Brain microvascular endothelial cell (primary cell): ENCODE results near the gene HS6ST3.

Source experiments
- DNase-seq: peaks from one replicate; pipeline ENCODE4 v3.0.0-alpha.2; 2020
- H3K27ac ChIP-seq: fragments of 250-450 bp; sonication (Bioruptor Pico); 2 replicates; pipeline ENCODE4 v1.5.1; 2020; ENCODE audit warnings: mild to moderate bottlenecking, moderate library complexity
- H3K27me3 ChIP-seq: fragments of 250-450 bp; sonication (Bioruptor Pico); replicated peaks from 2 replicates; pipeline ENCODE4 v1.5.1; 2020; ENCODE audit warnings: mild to moderate bottlenecking
- H3K36me3 ChIP-seq: fragments of 250-450 bp; sonication (Bioruptor Pico); replicated peaks from 2 replicates; pipeline ENCODE4 v1.5.1; 2020; ENCODE audit warnings: mild to moderate bottlenecking
- H3K4me3 ChIP-seq: 2 replicates; pipeline ENCODE4 v1.5.1; 2011; ENCODE audit warnings: low read depth, mild to moderate bottlenecking, control low read depth, low read length, moderate library complexity
- in situ Hi-C: cut with HindIII; loops from 2 replicates; pipeline ENCODE4 v1.10.0; 2017; ENCODE audit warnings: low sequenced_read_pairs, low pct_ligation_motif_present
- TF ChIP-seq, protein P1 (sequence below): IDR thresholded peaks from 2 replicates; pipeline ENCODE4 v1.5.1; 2011; ENCODE audit warnings: low read depth, mild to moderate bottlenecking, moderate library complexity, low read length, control low read depth, inconsistent platforms; ENCODE audit errors: missing control alignments

Gene HS6ST3

DNA sequence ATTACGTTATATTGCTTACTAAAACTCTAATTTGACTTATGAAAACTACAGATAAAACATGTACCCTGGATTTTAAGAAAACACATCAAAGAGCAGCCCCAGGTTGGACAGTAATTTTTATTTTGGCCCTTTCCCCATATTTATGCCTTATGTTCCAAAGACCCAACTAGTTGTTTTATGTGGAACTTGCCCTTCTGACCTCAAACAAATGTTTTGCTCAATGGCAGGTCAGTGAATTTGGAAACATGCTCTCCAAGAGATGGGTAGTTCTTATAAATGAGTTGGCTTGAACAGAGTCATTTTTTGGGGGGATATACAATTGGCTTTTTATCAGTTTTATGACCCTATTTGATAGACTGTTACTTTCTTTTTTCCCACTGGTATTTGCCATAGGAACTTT lies 360.0 kb downstream of the HS6ST3 start:
- H3K4me3 ChIP-seq: no peak overlapping the region
- no peak overlapping the region for H3K27ac ChIP-seq
- DNase-seq: no peak
- no peaks in the 10 kb centered on the region for H3K27me3 ChIP-seq
- in situ Hi-C loops: no loop called here
- no peaks in the 10 kb centered on the region for H3K36me3 ChIP-seq
- TF ChIP-seq, protein P1, sequence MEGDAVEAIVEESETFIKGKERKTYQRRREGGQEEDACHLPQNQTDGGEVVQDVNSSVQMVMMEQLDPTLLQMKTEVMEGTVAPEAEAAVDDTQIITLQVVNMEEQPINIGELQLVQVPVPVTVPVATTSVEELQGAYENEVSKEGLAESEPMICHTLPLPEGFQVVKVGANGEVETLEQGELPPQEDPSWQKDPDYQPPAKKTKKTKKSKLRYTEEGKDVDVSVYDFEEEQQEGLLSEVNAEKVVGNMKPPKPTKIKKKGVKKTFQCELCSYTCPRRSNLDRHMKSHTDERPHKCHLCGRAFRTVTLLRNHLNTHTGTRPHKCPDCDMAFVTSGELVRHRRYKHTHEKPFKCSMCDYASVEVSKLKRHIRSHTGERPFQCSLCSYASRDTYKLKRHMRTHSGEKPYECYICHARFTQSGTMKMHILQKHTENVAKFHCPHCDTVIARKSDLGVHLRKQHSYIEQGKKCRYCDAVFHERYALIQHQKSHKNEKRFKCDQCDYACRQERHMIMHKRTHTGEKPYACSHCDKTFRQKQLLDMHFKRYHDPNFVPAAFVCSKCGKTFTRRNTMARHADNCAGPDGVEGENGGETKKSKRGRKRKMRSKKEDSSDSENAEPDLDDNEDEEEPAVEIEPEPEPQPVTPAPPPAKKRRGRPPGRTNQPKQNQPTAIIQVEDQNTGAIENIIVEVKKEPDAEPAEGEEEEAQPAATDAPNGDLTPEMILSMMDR: no peak

DNA sequence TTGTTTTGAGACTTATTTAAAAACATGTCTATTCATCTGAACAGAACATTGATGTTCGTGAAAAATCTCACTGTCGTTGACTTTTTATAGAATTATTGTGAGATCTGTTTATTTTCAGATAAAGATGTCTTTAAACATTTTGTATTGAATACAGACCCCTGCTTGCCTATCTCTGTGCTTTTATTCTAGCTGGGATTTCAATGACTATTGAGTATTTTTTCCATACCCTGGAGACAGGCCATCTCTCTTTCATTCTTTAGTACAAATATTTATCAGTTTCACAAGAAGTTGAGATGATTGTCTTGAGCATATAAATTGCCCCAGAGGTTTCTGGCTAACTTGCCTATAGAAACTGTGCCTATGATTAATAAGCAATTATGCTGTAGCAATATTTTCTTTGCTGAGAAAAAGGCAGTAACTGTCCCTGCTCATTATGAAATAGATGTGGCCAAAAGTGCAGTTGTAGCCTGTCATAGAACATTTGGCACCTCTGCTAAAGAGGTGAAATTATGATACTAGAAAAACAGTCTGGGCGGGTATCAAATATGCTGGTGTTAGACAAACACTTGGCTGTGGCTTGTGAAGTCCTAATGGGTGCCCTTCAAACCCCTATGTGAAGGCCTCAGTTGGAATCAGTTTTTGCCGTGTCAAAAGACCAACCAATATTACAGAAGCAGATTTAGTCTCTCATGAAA lies 360.6 kb downstream of the HS6ST3 start:
- Histone ChIP-seq H3K36me3 (no peaks in the 10 kb centered on the region), H3K27me3 (no peaks in the 10 kb centered on the region), H3K4me3 (no peak overlapping the region), H3K27ac (no peak overlapping the region)
- TF ChIP-seq, protein P1: no peak
- in situ Hi-C loops: no loop called here
- no peak for DNase-seq

- TF ChIP-seq, protein P1: no peak
- in situ Hi-C loops: no loop called here
- DNase-seq: no peak
- H3K4me3 ChIP-seq: no peak overlapping the region
- H3K27ac ChIP-seq: no peak overlapping the region
- no peaks in the 10 kb centered on the region for H3K27me3 ChIP-seq
- no peaks in the 10 kb centered on the region for H3K36me3 ChIP-seq
Observed at GRCh38 chr13:96454466-96454865, 364.6 kb downstream of the HS6ST3 start.

GRCh38 chr13:96460609-96461008 lies 370.7 kb downstream of the HS6ST3 start:
- DNase-seq: no peak
- H3K27ac ChIP-seq: no peak overlapping the region
- H3K4me3 ChIP-seq: no peak overlapping the region
- TF ChIP-seq, protein P1: no peak
- H3K27me3 ChIP-seq: no peaks in the 10 kb centered on the region
- no peaks in the 10 kb centered on the region for H3K36me3 ChIP-seq
- in situ Hi-C loops: no loop called here

- no peak for DNase-seq
- TF ChIP-seq, protein P1: no peak
- no peaks in the 10 kb centered on the region for H3K27me3 ChIP-seq
- H3K36me3 ChIP-seq: no peaks in the 10 kb centered on the region
- no peak overlapping the region for H3K27ac ChIP-seq
- H3K4me3 ChIP-seq: no peak overlapping the region
- in situ Hi-C loops: no loop called here
Observed at GRCh38 chr13:96473526-96474180, 383.7 kb downstream of the HS6ST3 start.

DNA sequence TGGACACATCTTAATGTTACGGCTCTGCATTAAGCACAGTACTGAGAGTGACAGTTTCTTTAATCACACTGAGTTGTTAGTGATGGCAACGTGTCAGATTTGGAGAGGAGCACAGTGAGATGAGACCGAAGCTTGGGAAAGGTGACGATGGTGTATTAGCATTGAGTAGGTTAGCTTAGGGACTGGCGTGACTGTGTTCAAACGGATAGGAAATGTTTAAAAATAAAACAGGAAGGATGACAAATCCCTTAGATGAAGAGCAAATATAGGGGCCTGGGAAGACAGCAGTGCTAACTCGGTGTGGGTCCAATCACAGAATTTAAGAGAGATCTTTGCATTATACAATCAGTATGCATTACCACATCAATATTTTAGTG lies 384.3 kb downstream of the HS6ST3 start:
- no peaks in the 10 kb centered on the region for H3K27me3 ChIP-seq
- no peaks in the 10 kb centered on the region for H3K36me3 ChIP-seq
- DNase-seq: no peak
- H3K4me3 ChIP-seq: no peak overlapping the region
- TF ChIP-seq, protein P1: no peak
- in situ Hi-C loops: no loop called here
- H3K27ac ChIP-seq: no peak overlapping the region
